HG02943 (cell line): ENCODE measurements around the gene EEIG1.

Experiments used
- ATAC-seq: cut with Tn5 transposase; IDR thresholded peaks from one replicate; pipeline ENCODE4 v1.9.1; 2021; ENCODE audit warnings: mild to moderate bottlenecking, low read depth, moderate library complexity; ENCODE audit not compliant: unreplicated experiment

EEIG1 gene

GRCh38 chr9:127943011-127943662 is 37.7 kb downstream of the EEIG1 start:
- ATAC-seq, result no peak

DNA sequence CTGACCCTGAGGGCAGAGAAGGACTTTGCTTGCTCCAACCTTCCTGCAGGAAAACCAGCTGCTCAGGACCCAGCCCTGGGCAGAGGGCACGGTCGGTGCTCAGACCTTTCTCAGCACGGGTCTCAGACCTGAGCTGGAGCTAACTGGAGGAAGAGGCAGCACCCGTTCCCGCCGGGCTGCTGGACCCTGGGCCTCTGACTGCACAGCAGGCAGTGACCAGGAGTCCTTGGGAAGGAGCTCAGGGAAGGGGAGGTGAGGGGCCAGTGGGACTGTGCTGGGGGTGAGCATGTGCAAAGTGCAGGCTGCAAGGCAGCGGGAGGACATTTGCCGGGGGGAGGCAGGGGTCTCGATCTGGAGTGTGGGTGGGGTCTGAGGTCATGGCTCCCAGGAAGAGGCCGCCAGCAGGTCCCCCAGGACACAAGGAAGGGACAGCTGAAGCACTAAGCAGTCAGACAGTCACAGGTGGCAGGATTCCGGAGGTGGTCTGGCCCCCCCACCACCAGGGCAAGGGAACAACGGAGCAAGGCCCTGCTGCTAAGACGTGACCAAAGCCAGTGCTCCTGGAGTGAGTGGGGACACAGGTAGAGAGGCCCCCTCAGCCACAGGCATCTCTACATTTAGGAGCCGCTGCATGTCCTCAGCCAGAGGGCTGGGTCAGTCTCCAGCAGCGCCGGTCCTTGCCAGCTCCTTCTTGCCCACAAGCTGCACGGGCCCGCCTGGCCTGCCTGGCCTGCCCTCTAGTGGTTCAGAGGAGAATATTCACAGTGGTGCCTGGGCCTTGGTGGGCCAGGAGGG is 38.4 kb downstream of the EEIG1 start:
- ATAC-seq, result no peak

DNA sequence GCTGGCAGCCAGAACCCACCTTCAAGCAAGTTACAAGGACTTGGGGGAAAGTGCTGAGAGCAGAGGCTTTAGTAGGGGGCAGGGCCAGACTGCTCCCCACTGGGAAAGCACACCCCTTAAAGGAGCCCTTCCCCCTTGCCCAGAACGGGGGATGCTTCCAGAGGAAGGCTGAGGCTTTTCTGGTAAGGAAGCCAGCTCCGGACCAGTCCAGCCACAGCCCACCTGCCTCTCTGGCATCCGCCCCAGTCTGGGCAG is 38.9 kb downstream of the EEIG1 start:
- no peak for ATAC-seq

DNA sequence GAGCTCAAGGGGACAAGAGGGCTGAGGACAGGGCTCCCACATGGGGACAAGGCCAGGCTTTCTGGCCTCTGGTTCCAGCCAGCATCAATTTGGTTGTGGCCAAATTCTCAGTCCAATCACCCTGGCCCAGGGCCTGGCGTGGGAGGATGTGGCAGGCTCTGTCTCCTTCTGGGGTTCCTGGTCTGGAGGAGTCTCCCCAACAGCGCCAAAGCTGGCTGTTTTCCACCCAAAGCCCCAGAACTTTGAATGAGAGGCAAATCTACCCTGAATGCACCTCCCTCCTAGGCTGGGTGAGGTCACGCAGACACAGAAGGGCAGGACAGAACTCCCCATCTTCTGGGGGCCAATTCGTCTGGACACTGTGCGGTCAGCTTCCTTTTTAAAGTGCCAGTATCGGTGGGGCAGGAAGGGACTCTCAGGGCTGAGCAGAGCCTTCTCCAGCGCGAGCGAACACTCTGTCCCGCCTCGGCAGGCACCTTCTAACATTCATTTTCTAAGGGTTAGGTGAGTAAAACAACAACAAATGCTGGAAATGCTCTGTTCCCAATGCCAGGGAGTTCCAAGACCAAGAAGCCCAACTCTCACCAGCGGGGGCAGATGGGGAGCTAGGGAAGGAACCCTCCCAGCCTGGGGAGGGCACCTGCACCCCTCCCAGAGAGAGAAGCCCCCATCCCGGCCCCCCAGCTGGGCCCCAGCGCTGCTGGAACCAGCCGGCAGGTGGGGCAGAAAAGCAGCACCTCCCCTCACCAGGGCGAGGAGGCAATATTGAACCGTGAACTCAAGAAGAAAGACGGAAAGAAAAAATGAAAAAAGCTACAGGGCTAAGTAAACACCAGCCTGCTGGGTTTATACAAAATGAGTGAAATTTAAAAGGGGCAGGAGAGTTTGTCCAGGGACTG is 39.5 kb downstream of the EEIG1 start:
- ATAC-seq, result no peak

DNA sequence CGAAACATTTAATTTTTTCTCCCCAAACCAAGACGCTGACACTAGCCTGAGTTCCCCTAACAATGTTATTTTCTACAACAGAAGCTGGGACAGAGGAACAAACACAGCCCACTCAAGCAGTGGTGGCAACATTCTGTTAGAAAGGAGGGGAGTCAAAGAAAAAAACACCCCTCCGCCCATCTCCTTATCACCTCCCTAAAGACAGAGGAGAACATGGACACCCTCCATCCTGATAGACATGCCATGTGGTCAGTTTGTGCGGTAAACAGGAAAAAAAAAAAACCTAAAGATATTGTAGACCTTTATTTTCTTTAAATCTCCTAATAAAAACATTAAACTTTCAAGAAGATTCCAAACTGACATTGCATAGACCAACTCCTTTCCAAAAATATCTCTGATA is 40.2 kb downstream of the EEIG1 start:
- no peak for ATAC-seq

- no peak for ATAC-seq
Measured at GRCh38 chr9:127938298-127938690, 42.5 kb downstream of the EEIG1 start.

- peak; percentile 64 for ATAC-seq
Measured at GRCh38 chr9:127937388-127938297, 43.1 kb downstream of the EEIG1 start, which contains the start of gene DPM2. TSS of gene DPM2 (minus strand) at chr9:127937854. CDS start at chr9:127937820, 34 bp downstream.

GRCh38 chr9:127937056-127937387 is 43.8 kb downstream of the EEIG1 start:
- no peak for ATAC-seq

DNA sequence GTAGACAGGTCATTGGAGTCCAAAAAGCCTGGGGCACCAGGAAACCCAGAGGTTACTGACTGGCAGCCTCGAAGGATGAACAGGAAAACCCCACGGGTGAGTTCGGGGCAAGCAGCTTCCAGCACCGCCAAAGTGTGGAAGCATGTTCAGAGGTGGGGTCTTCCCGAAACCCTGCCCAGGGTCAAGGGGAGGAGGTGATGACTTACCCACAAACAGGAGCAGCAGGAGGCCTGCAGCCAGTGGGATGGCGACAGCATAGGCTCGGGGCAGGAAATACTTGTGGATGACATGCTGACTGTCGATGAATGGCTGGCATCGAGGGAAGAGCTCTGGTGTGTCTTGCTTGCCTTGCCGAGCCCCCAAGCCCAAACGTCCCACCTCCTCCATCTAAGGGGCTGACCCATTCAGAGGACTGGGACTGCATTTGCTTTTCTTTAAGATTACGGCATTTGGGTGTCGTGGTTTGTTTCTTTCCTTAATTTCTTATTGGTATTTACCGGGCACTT is 44.4 kb downstream of the EEIG1 start:
- no peak for ATAC-seq

- ATAC-seq, result no peak
Measured at GRCh38 chr9:127935765-127936221, 45.0 kb downstream of the EEIG1 start.

DNA sequence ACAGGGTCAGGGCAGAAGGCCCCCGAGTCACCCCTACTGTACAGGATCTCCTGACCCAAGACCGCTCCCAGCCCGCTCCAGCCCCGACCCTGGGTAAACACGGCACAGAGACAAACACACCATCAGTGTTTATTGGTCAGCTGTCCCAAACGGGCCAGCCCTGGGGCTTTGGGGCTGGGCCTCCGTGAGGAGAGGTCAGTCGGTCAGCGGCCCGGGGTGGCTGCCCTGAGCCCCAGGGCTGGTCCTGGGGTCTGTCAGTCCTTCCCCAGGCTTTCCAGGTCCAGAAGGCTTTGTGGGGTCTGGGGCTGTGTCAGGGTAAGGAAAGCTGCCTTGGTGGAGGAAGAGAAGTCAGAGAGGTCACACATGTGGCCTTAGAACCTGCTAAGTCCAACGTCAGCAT is 45.8 kb downstream of the EEIG1 start:
- ATAC-seq, result no peak

GRCh38 chr9:127934248-127934647 is 46.5 kb downstream of the EEIG1 start:
- no peak for ATAC-seq

GRCh38 chr9:127931092-127931881 is 49.5 kb downstream of the EEIG1 start:
- ATAC-seq, result peak; percentile 13
